Stimulated activated naive CD8-positive, alpha-beta T cell treated with anti-CD3 and anti-CD28 coated beads, Interleukin-15, Interleukin-2, amounts not matched to agents 100 ng/mL and 50 ng/mL, for 24 hours (primary cell): Measurements from ENCODE around the gene CPM.

ENCODE experiments used
- H3K27ac Mint-ChIP-seq: one replicate; pipeline ENCODE4 v1.8.0; 2021; ENCODE audit warnings: mild to moderate bottlenecking, mixed read lengths
- H3K27me3 Mint-ChIP-seq: one replicate; pipeline ENCODE4 v1.8.0; 2021; ENCODE audit warnings: mixed read lengths
- H3K36me3 Mint-ChIP-seq: one replicate; pipeline ENCODE4 v1.8.0; 2021; ENCODE audit warnings: low read depth, mixed read lengths
- H3K4me1 Mint-ChIP-seq: one replicate; pipeline ENCODE4 v1.8.0; 2021; ENCODE audit warnings: low read depth, mixed read lengths
- H3K4me3 Mint-ChIP-seq: one replicate; pipeline ENCODE4 v1.8.0; 2021; ENCODE audit warnings: mild to moderate bottlenecking, mixed read lengths
- H3K9me3 Mint-ChIP-seq: one replicate; pipeline ENCODE4 v1.8.0; 2021; ENCODE audit warnings: mixed read lengths

CPM gene

DNA sequence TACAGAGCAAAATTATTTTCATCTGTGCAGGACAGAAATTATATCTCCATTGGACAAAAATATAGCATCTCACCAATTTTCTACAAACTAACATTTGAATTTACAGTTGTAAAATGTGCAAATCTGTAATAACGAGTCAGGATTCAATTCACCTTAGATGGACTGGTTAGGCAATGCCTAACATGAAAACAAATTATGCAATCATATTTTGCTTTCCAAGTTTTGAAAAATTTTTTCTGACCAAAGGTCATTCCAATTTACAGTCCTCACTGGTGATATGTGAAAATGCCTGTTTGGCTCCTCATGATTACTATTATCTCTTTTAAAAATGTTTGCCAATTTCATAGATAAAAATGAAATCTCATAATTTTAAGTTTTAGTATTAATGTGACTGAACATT lies 6.5 kb upstream of the CPM start:
- no peak overlapping the region for H3K27ac Mint-ChIP-seq
- no peaks in the 10 kb centered on the region for H3K36me3 Mint-ChIP-seq
- no peaks in the 10 kb centered on the region for H3K9me3 Mint-ChIP-seq
- H3K27me3 Mint-ChIP-seq = peaks cover 13% of the 10 kb centered on the region
- no peak overlapping the region for H3K4me3 Mint-ChIP-seq
- H3K4me1 Mint-ChIP-seq = peaks cover 10% of the 10 kb centered on the region

- H3K9me3 Mint-ChIP-seq = no peaks in the 10 kb centered on the region
- peaks cover 32% of the 10 kb centered on the region for H3K4me1 Mint-ChIP-seq
- H3K27me3 Mint-ChIP-seq = peaks cover 19% of the 10 kb centered on the region
- no peak overlapping the region for H3K4me3 Mint-ChIP-seq
- H3K27ac Mint-ChIP-seq = no peak overlapping the region
- peaks cover 13% of the 10 kb centered on the region for H3K36me3 Mint-ChIP-seq
Measured at GRCh38 chr12:68934392-68934791, 1.4 kb upstream of the CPM start.

DNA sequence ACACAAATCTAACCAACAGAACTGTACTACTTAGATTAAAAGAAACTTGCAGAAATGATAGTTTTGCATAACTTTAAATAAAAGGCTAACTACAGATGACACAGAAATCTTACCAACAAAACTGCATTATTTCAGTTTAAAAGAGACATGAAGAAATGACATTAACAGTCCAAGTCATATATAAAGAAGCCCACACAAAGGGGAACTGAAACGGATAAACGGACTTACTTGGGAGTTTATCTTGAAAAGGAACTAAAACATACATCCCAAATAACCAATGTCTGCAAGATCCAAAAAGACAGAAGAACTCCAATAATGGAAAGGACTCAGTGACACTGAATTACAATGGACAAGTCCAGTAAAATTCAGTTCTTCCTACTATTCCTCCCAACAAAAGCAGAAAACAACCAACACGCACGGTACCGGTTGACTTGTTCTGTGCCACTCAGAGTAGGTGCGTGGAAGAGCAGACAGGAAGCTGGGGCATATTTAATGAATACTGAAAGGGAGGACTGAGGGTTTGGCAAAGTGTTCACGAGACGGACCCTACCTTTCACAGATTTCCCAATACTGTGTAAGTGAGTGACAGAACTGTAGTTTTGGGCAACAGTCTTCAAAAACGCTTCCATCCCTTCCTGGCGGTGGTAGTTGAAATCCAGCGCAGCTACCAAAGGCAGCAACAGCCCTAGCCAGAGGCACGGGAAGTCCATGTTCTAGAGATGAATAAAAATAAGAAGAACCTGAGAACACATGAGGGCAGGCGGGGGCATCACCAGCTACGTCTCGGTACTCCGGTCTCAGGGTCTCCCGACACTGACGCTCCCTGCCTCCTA lies 627 bp downstream of the CPM start:
- Mint-ChIP-seq H3K27ac (peak overlapping the region; percentile 67), H3K9me3 (no peaks in the 10 kb centered on the region), H3K4me1 (peaks cover 32% of the 10 kb centered on the region), H3K36me3 (peaks cover 27% of the 10 kb centered on the region), H3K27me3 (peaks cover 16% of the 10 kb centered on the region), H3K4me3 (peak overlapping the region; percentile 90)

- Mint-ChIP-seq H3K4me1 (peaks cover 22% of the 10 kb centered on the region), H3K36me3 (peaks cover 27% of the 10 kb centered on the region), H3K9me3 (no peaks in the 10 kb centered on the region), H3K4me3 (peak overlapping the region; percentile 35), H3K27me3 (peaks cover 8% of the 10 kb centered on the region), H3K27ac (no peak overlapping the region)
Measured at GRCh38 chr12:68930178-68930577, 2.8 kb downstream of the CPM start.

DNA sequence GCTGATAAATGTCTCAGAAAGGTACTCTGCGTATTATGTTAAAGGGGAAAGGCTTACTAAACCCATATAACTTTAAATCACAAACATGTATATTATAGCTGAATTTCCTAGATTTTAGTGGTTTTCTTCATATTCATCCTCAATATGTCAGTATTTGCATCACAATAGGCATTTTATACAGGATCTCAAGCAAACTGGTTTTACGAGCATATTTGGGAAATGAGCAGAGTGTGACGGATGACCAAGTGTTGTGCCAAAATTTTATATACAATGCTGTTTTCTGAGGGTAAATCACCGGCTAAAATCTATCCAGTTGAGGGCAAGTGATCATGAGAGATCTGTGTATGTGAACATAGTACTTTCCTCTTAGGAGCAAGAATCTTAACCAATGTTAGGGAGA lies 8.4 kb downstream of the CPM start:
- no peaks in the 10 kb centered on the region for H3K27me3 Mint-ChIP-seq
- H3K36me3 Mint-ChIP-seq = peaks cover 15% of the 10 kb centered on the region
- H3K9me3 Mint-ChIP-seq = no peaks in the 10 kb centered on the region
- no peak overlapping the region for H3K27ac Mint-ChIP-seq
- peaks cover 4% of the 10 kb centered on the region for H3K4me1 Mint-ChIP-seq
- no peak overlapping the region for H3K4me3 Mint-ChIP-seq

GRCh38 chr12:68919581-68920239 lies 13.3 kb downstream of the CPM start:
- no peaks in the 10 kb centered on the region for H3K36me3 Mint-ChIP-seq
- H3K27ac Mint-ChIP-seq = no peak overlapping the region
- H3K9me3 Mint-ChIP-seq = no peaks in the 10 kb centered on the region
- no peaks in the 10 kb centered on the region for H3K27me3 Mint-ChIP-seq
- peaks cover 18% of the 10 kb centered on the region for H3K4me1 Mint-ChIP-seq
- peak overlapping the region; percentile 15 for H3K4me3 Mint-ChIP-seq

GRCh38 chr12:68918960-68919359 lies 14.0 kb downstream of the CPM start:
- Mint-ChIP-seq H3K36me3 (no peaks in the 10 kb centered on the region), H3K27ac (no peak overlapping the region), H3K4me1 (peaks cover 22% of the 10 kb centered on the region), H3K9me3 (no peaks in the 10 kb centered on the region), H3K27me3 (no peaks in the 10 kb centered on the region), H3K4me3 (no peak overlapping the region)

DNA sequence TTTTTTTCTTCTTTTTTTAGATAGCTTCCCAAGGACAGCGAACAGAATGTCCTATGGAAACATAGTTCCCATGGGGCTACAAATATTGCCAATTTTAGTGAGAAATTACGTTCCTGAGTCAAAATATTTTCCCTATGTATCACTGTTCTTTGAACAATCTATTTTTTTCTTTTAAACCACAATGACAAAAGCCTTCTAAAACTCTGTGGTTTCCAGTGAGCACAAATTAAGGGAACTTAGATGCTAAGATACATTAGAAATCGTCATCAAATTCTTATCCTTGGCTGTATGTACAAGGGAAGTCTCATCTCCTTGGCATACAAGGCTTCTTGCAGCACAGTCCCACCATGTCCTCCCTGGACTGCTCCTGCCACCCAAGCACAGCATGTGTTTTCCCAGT lies 17.9 kb downstream of the CPM start:
- Mint-ChIP-seq H3K27me3 (no peaks in the 10 kb centered on the region), H3K27ac (peak overlapping the region; percentile 17), H3K4me1 (peaks cover 18% of the 10 kb centered on the region), H3K9me3 (no peaks in the 10 kb centered on the region), H3K4me3 (no peak overlapping the region), H3K36me3 (no peaks in the 10 kb centered on the region)

- Mint-ChIP-seq H3K27ac (no peak overlapping the region), H3K4me1 (peaks cover 18% of the 10 kb centered on the region), H3K4me3 (no peak overlapping the region), H3K36me3 (peaks cover 5% of the 10 kb centered on the region), H3K9me3 (no peaks in the 10 kb centered on the region), H3K27me3 (peaks cover under 1% of the 10 kb centered on the region)
Measured at GRCh38 chr12:68913682-68914081, 19.3 kb downstream of the CPM start.

- H3K36me3 Mint-ChIP-seq = peaks cover 5% of the 10 kb centered on the region
- H3K4me3 Mint-ChIP-seq = no peak overlapping the region
- peaks cover 18% of the 10 kb centered on the region for H3K4me1 Mint-ChIP-seq
- H3K9me3 Mint-ChIP-seq = no peaks in the 10 kb centered on the region
- no peak overlapping the region for H3K27ac Mint-ChIP-seq
- peaks cover 5% of the 10 kb centered on the region for H3K27me3 Mint-ChIP-seq
Measured at GRCh38 chr12:68912916-68913315, 20.1 kb downstream of the CPM start.

GRCh38 chr12:68911197-68911718 lies 21.7 kb downstream of the CPM start:
- Mint-ChIP-seq H3K4me1 (peaks cover 18% of the 10 kb centered on the region), H3K27me3 (peaks cover 5% of the 10 kb centered on the region), H3K36me3 (peaks cover 5% of the 10 kb centered on the region), H3K9me3 (no peaks in the 10 kb centered on the region), H3K27ac (no peak overlapping the region), H3K4me3 (no peak overlapping the region)

DNA sequence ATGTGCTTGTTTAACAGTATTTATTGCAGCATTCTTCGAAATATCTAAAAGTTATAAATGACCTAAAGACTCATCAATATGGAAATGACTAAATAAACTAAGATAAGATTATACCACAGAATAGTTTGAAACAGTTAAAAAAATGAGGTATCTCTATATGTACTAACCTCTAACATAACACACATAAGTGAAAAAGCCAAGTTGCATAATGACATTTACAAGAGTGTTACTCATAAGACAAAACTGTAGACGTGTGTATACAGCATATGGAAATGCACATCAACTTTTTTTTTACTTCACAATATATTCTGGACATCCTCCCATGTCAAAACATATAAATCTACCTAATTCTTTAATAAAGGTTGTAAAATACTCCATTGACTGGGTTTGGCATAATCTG lies 22.8 kb downstream of the CPM start:
- no peak overlapping the region for H3K4me3 Mint-ChIP-seq
- peaks cover 5% of the 10 kb centered on the region for H3K36me3 Mint-ChIP-seq
- peaks cover 10% of the 10 kb centered on the region for H3K4me1 Mint-ChIP-seq
- H3K27ac Mint-ChIP-seq = no peak overlapping the region
- H3K9me3 Mint-ChIP-seq = no peaks in the 10 kb centered on the region
- peaks cover 5% of the 10 kb centered on the region for H3K27me3 Mint-ChIP-seq

DNA sequence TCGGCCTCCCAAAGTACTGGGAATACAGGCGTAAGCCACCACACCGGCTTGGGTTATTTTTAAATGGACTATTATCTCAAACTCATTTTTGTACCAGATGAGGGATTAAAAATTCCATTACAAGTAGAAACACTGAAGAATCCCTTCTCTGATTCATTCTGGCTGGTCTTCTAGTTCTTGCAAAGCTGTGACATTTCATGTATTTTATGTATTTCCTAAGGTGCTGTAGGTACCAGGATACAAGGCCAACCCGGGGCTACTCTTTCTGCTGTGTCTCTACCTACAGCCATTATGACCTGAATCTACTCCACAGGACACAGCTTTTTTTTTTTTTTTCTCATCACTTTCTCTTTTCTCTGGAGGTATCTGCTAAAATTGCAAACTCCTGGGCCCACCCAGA lies 24.9 kb downstream of the CPM start:
- Mint-ChIP-seq H3K27ac (no peak overlapping the region), H3K4me1 (peaks cover 15% of the 10 kb centered on the region), H3K36me3 (peaks cover 5% of the 10 kb centered on the region), H3K9me3 (no peaks in the 10 kb centered on the region), H3K4me3 (no peak overlapping the region), H3K27me3 (peaks cover 5% of the 10 kb centered on the region)

GRCh38 chr12:68905733-68906132 lies 27.2 kb downstream of the CPM start:
- Mint-ChIP-seq H3K27me3 (peaks cover 6% of the 10 kb centered on the region), H3K4me3 (no peak overlapping the region), H3K27ac (no peak overlapping the region), H3K36me3 (peaks cover 5% of the 10 kb centered on the region), H3K9me3 (no peaks in the 10 kb centered on the region), H3K4me1 (peaks cover 18% of the 10 kb centered on the region)

- Mint-ChIP-seq H3K27ac (no peak overlapping the region), H3K4me3 (no peak overlapping the region), H3K36me3 (peaks cover 5% of the 10 kb centered on the region), H3K4me1 (peaks cover 18% of the 10 kb centered on the region), H3K9me3 (no peaks in the 10 kb centered on the region), H3K27me3 (peaks cover 16% of the 10 kb centered on the region)
Measured at GRCh38 chr12:68904351-68904962, 28.5 kb downstream of the CPM start.
